HepG2 (cell line): ENCODE results near the gene NACAD. TPM values are rescaled to one million over a fixed set of nuclear protein-coding genes. Genes with fewer than 3 reads are reported as not detected.
A peak's percentile ranks its signal among the peaks of the same experiment; 100 is the strongest.

ENCODE experiments used
- ATF7-NPFF ChIP-seq: sonication (generic); formaldehyde crosslinking; IDR thresholded peaks from 2 replicates; pipeline ENCODE4 v1.8.1; 2023; ENCODE audit warnings: mild to moderate bottlenecking, low read depth, missing genetic modification reagents, moderate library complexity
- EP300 ChIP-seq, 3 experiments: sonication (generic) in 1 of 3; formaldehyde crosslinking in 1 of 3; IDR thresholded peaks; 2 replicates each; pipeline versions ENCODE4 v1.5.1 to v1.6.1; 2011 to 2020; ENCODE audit warnings: low read depth in 2 of 3, low read length in 2 of 3, borderline replicate concordance in 1 of 3, improper control_type of control experiment in 1 of 3, mild to moderate bottlenecking in 1 of 3, missing genetic modification reagents in 1 of 3, moderate library complexity in 1 of 3
- PATZ1 ChIP-seq: sonication (generic); formaldehyde crosslinking; IDR thresholded peaks from 2 replicates; pipeline ENCODE4 v1.4.0; 2020; ENCODE audit warnings: missing genetic modification reagents
- TEAD3 ChIP-seq: optimal IDR thresholded peaks from 2 replicates; pipeline ENCODE3; 2016; ENCODE audit warnings: borderline replicate concordance
- ZFP36L1 ChIP-seq: sonication (generic); formaldehyde crosslinking; IDR thresholded peaks from 2 replicates; pipeline ENCODE4 v1.8.0; 2022; ENCODE audit warnings: mild to moderate bottlenecking, missing genetic modification reagents, moderate library complexity
- ZNF616 ChIP-seq: sonication (generic); formaldehyde crosslinking; IDR thresholded peaks from 2 replicates; pipeline ENCODE4 v1.5.0; 2020; ENCODE audit warnings: low read depth, mild to moderate bottlenecking, missing genetic modification reagents
- polyA plus RNA-seq, 8 experiments: library from polyadenylated mRNA; depleted of rRNA in 3 of 8; stranded (reverse) in 7 of 8; unstranded in 1 of 8; fragments of >200 nt; fragmentation: Illumina TruSeq in 4 of 8; extraction: Trizol in 4 of 8; gene quantifications; 2 replicates each; pipeline versions ENCODE4 v1.2.1 to v1.2.3, GENCODE V29; 2011 to 2016; ENCODE audit warnings: low read depth in 4 of 8, missing spikeins in 1 of 8, mixed read lengths in 1 of 8; ENCODE audit not compliant: insufficient read depth in 1 of 8
- small RNA-seq, 3 experiments: library from RNA; depleted of rRNA; stranded (forward); fragments of <200 nt; gene quantifications; one replicate each; pipeline ENCODE3, GENCODE V24; 2012; ENCODE audit warnings: low read depth in 2 of 3, low replicate concordance in 1 of 3; ENCODE audit not compliant: insufficient read length in 3 of 3, insufficient read depth in 2 of 3
- total RNA-seq, 5 experiments: library from RNA; depleted of rRNA; stranded (reverse); fragments of >200 nt; fragmentation: Illumina TruSeq; extraction: Trizol; gene quantifications; 2 replicates each; pipeline ENCODE4 v1.2.3, GENCODE V29; 2016; ENCODE audit warnings: low read depth in 1 of 5
- TF ChIP-seq, protein P1 (sequence below): sonication (generic); formaldehyde crosslinking; IDR thresholded peaks from 2 replicates; pipeline ENCODE4 v1.9.0; 2022; ENCODE audit warnings: low read depth, missing genetic modification reagents
- TF ChIP-seq, protein P2 (sequence below): sonication (generic); IDR thresholded peaks from 2 replicates; pipeline ENCODE4 v1.6.1; 2016; ENCODE audit warnings: low read depth, borderline replicate concordance

NACAD gene
- total and polyA plus RNA-seq, 2 of the 13 experiments (the other 11 are each of a cell fraction or from before 2014, with no cell fraction given) = 0.04 TPM; not detected in 1

DNA sequence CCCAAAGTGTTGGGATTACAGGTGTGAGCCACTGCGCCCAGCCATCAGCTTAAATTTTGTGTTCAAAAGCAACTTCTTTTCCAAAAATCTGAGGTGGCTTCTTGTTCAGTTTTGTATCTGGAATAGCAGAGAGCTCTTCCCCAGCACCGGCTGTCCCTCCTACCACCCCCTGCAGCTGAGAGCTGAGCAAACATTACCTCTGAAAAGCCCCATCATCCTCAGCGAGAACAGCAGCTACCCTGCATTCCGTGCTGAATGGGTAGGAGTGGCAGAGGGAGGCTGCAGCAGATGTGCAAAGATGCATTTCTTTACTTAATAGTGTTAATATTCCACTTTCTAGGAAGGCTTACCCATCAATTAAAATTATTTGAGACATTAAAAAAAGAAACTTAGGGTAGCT, 56.9 kb downstream of the NACAD start (continued):
- TF ChIP-seq ATF7-NPFF (CRISPR knock-in tag) (no peak), ZNF616 (CRISPR knock-in tag) (no peak), PATZ1 (0 out of 2 replicates have a peak, but pooled peaks have one; percentile 40), ZFP36L1 (CRISPR knock-in tag) (no peak), EP300 (IDR thresholded peaks at IDR 0.05; ENCODE audit: low read depth in 2 of 2, low read length in 2 of 2) (peak in 1 of 2 experiments; percentile 82; a peak in 1 of 4 replicates), EP300 (CRISPR knock-in tag; IDR thresholded peaks at IDR 0.05; ENCODE audit: borderline replicate concordance) (no peak), TEAD3 (peak; percentile 60)
- TF ChIP-seq, protein P1, sequence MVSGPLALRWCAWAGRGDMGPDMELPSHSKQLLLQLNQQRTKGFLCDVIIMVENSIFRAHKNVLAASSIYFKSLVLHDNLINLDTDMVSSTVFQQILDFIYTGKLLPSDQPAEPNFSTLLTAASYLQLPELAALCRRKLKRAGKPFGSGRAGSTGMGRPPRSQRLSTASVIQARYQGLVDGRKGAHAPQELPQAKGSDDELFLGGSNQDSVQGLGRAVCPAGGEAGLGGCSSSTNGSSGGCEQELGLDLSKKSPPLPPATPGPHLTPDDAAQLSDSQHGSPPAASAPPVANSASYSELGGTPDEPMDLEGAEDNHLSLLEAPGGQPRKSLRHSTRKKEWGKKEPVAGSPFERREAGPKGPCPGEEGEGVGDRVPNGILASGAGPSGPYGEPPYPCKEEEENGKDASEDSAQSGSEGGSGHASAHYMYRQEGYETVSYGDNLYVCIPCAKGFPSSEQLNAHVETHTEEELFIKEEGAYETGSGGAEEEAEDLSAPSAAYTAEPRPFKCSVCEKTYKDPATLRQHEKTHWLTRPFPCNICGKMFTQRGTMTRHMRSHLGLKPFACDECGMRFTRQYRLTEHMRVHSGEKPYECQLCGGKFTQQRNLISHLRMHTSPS (CRISPR knock-in tag) = no peak
- TF ChIP-seq, protein P2, sequence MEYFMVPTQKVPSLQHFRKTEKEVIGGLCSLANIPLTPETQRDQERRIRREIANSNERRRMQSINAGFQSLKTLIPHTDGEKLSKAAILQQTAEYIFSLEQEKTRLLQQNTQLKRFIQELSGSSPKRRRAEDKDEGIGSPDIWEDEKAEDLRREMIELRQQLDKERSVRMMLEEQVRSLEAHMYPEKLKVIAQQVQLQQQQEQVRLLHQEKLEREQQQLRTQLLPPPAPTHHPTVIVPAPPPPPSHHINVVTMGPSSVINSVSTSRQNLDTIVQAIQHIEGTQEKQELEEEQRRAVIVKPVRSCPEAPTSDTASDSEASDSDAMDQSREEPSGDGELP = peak; percentile 78; the same call in 1 of the 2 replicates

Small RNAs within 50 kb of the gene (small RNA-seq; reads per million reads assigned to genes)
- gene SNORA5A (4.6 to 25.1 (median 7.9) reads per million in 3 experiments), gene SNORA5B (0 reads per million in 3 experiments), gene SNORA5C (7.2 to 26.5 (median 18.4) reads per million in 3 experiments)

Other genes starting within 250 kb of the NACAD start
- 223 and 272 TPM in 2 replicates for gene H2AZ2, start 240.9 kb downstream of the NACAD start, total RNA-seq (2016; rRNA removed; fragmentation: Illumina TruSeq; extraction: Trizol)
- gene H2AZ2, start 240.9 kb downstream of the NACAD start, polyA plus RNA-seq (2011; rRNA removed) = 93.2 and 121 TPM in 2 replicates
- gene PURB, start 203.4 kb downstream of the NACAD start, total RNA-seq (2016; rRNA removed; fragmentation: Illumina TruSeq; extraction: Trizol) = 4.3 and 10.1 TPM in 2 replicates
- gene PURB, start 203.4 kb downstream of the NACAD start, polyA plus RNA-seq (2011; rRNA removed) = 2.3 and 2.7 TPM in 2 replicates
- gene MYO1G, start 110.0 kb downstream of the NACAD start, total RNA-seq (2016; rRNA removed; fragmentation: Illumina TruSeq; extraction: Trizol) = 0.28 and 0.29 TPM in 2 replicates
- gene MYO1G, start 110.0 kb downstream of the NACAD start, polyA plus RNA-seq (2011; rRNA removed) = 1.1 and 2.4 TPM in 2 replicates
- gene CCM2, start 88.8 kb downstream of the NACAD start, total RNA-seq (2016; rRNA removed; fragmentation: Illumina TruSeq; extraction: Trizol) = 14.2 and 15.8 TPM in 2 replicates
- gene CCM2, start 88.8 kb downstream of the NACAD start, polyA plus RNA-seq (2011; rRNA removed) = 13.7 and 20.8 TPM in 2 replicates
- gene TBRG4, start 22.7 kb upstream of the NACAD start, total RNA-seq (2016; rRNA removed; fragmentation: Illumina TruSeq; extraction: Trizol) = 87.8 and 90.3 TPM in 2 replicates
- 107 and 122 TPM in 2 replicates for gene TBRG4, start 22.7 kb upstream of the NACAD start, polyA plus RNA-seq (2011; rRNA removed)
- not detected in 2 replicates for gene RAMP3, start 68.8 kb upstream of the NACAD start, total RNA-seq (2016; rRNA removed; fragmentation: Illumina TruSeq; extraction: Trizol)
- not detected in 2 replicates for gene RAMP3, start 68.8 kb upstream of the NACAD start, polyA plus RNA-seq (2011; rRNA removed)